ENCODE data around the gene WIF1.

The WIF1 gene

DNA sequence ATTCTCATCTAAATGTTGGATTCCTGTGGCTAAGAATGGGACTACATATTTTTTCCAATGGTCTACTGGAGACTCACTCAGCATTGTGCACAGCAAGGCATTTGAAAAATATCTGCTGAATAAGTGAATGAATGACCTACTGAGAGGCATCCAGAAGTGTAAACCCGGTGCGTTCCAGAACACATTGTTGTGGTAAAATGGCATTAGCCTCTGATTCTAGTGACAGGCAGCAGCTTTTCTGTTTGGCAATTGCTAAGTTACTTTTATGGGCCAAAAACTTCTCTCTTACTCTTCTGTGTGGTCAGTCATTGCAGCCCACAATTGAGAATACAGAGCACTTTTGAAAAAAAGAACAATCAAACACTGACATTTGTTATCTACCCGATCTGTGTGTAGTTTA, 36.5 kb downstream of the WIF1 start:
- TF ChIP-seq, protein P1, sequence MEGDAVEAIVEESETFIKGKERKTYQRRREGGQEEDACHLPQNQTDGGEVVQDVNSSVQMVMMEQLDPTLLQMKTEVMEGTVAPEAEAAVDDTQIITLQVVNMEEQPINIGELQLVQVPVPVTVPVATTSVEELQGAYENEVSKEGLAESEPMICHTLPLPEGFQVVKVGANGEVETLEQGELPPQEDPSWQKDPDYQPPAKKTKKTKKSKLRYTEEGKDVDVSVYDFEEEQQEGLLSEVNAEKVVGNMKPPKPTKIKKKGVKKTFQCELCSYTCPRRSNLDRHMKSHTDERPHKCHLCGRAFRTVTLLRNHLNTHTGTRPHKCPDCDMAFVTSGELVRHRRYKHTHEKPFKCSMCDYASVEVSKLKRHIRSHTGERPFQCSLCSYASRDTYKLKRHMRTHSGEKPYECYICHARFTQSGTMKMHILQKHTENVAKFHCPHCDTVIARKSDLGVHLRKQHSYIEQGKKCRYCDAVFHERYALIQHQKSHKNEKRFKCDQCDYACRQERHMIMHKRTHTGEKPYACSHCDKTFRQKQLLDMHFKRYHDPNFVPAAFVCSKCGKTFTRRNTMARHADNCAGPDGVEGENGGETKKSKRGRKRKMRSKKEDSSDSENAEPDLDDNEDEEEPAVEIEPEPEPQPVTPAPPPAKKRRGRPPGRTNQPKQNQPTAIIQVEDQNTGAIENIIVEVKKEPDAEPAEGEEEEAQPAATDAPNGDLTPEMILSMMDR (IDR thresholded peaks at IDR 0.05; ENCODE audit: control insufficient read depth, insufficient read depth, low read depth, low read length, missing control alignments) = no peak
- no peak overlapping the region for H3K4me3 ChIP-seq (ENCODE audit: control insufficient read depth, low read depth, low read length)
- DNase-seq (ENCODE audit: low read depth) = no peak

- no peak for DNase-seq (ENCODE audit: low read depth)
- H3K4me3 ChIP-seq (ENCODE audit: control insufficient read depth, low read depth, low read length) = no peak overlapping the region
- TF ChIP-seq, protein P1 (IDR thresholded peaks at IDR 0.05; ENCODE audit: control insufficient read depth, insufficient read depth, low read depth, low read length, missing control alignments) = no peak
Observed at GRCh38 chr12:65083581-65083980, 37.5 kb downstream of the WIF1 start.

DNA sequence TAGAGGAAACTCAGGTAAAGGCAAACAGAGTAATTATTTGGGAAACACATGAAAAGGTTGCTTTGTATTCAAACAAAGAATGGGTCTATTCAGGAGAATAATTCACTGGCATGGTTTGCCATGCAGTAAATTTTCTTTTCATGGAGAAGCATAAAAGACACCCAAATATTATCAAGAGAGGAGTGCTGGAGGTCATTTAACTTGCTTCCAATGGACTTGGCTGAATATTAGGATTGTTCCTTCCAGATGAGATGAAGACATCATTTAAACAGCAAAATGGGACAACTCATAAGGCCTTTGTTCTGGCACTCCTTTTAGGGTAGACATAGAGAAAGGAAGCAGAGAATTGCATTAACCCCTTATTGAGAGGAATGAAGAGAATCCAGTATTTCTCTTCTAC, 38.7 kb downstream of the WIF1 start:
- no peak overlapping the region for H3K4me3 ChIP-seq (ENCODE audit: control insufficient read depth, low read depth, low read length)
- DNase-seq (ENCODE audit: low read depth) = no peak
- TF ChIP-seq, protein P1 (IDR thresholded peaks at IDR 0.05; ENCODE audit: control insufficient read depth, insufficient read depth, low read depth, low read length, missing control alignments) = no peak

DNA sequence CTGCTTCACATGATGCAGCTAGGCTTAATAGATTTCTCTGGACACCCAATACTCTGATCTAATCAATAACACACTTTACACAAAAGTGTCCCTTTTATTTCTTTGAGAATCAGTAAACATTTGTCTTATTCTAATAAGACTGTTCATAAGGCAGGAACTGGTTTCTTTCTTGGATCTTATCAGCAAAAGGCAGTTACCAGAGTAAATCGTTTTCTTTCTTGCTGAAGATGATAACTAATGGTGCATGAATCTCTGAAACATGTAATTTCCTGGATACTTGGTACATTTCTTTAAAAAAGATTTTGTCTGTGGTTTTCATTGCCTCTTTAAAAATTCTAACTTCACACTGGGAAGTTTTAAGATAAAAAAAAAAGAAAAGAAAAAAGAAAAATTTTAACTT, 39.6 kb downstream of the WIF1 start:
- no peak overlapping the region for H3K4me3 ChIP-seq (ENCODE audit: control insufficient read depth, low read depth, low read length)
- DNase-seq (ENCODE audit: low read depth) = no peak
- TF ChIP-seq, protein P1 (IDR thresholded peaks at IDR 0.05; ENCODE audit: control insufficient read depth, insufficient read depth, low read depth, low read length, missing control alignments) = no peak

- no peak for DNase-seq (ENCODE audit: low read depth)
- H3K4me3 ChIP-seq (ENCODE audit: control insufficient read depth, low read depth, low read length) = no peak overlapping the region
- TF ChIP-seq, protein P1 (IDR thresholded peaks at IDR 0.05; ENCODE audit: control insufficient read depth, insufficient read depth, low read depth, low read length, missing control alignments) = no peak
Observed at GRCh38 chr12:65074932-65075331, 46.2 kb downstream of the WIF1 start.

- no peak overlapping the region for H3K4me3 ChIP-seq (ENCODE audit: control insufficient read depth, low read depth, low read length)
- TF ChIP-seq, protein P1 (IDR thresholded peaks at IDR 0.05; ENCODE audit: control insufficient read depth, insufficient read depth, low read depth, low read length, missing control alignments) = no peak
- no peak for DNase-seq (ENCODE audit: low read depth)
Observed at GRCh38 chr12:65069336-65069735, 51.8 kb downstream of the WIF1 start.

- no peak overlapping the region for H3K4me3 ChIP-seq (ENCODE audit: control insufficient read depth, low read depth, low read length)
- no peak for DNase-seq (ENCODE audit: low read depth)
- TF ChIP-seq, protein P1 (IDR thresholded peaks at IDR 0.05; ENCODE audit: control insufficient read depth, insufficient read depth, low read depth, low read length, missing control alignments) = no peak
Observed at GRCh38 chr12:65067383-65067782, 53.7 kb downstream of the WIF1 start.
